NB4 (cell line): ENCODE measurements around the gene IL20.

Experiments used
- DNase-seq: peaks from one replicate; pipeline ENCODE4 v3.0.0; 2010; ENCODE audit warnings: low read depth
- H3K4me3 ChIP-seq: one replicate; pipeline ENCODE4 v1.5.1; 2011; ENCODE audit warnings: mild to moderate bottlenecking, low read depth, low read length, moderate library complexity
- MYC ChIP-seq: IDR thresholded peaks from 2 replicates; pipeline ENCODE4 v1.6.1; 2011; ENCODE audit warnings: low read depth, low read length
- POLR2A ChIP-seq: IDR thresholded peaks from 2 replicates; pipeline ENCODE4 v1.6.1; 2011; ENCODE audit warnings: mild to moderate bottlenecking; ENCODE audit not compliant: insufficient read length; ENCODE audit errors: extremely low read depth
- TF ChIP-seq, protein P1 (sequence below): IDR thresholded peaks from 2 replicates; pipeline ENCODE4 v1.6.1; 2011; ENCODE audit warnings: low read depth, low read length
- TF ChIP-seq, protein P2 (sequence below): IDR thresholded peaks from one replicate; pipeline ENCODE4 v1.5.1; 2012; ENCODE audit warnings: low read depth, low read length

Gene IL20

DNA sequence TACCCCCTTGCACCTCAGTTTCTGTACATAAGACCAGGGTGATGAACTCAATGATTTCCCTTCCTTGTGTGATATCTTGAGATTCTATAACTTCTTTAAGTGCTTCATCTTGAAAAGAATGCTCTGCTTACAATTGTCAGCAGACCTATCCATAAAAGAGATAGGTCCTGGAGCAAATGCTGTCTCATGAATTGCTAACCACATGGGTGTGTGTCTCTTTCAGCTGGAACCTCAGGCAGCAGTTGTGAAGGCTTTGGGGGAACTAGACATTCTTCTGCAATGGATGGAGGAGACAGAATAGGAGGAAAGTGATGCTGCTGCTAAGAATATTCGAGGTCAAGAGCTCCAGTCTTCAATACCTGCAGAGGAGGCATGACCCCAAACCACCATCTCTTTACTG is 2.8 kb downstream of the IL20 start:
- TF ChIP-seq, protein P1, sequence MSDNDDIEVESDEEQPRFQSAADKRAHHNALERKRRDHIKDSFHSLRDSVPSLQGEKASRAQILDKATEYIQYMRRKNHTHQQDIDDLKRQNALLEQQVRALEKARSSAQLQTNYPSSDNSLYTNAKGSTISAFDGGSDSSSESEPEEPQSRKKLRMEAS = no peak
- TF ChIP-seq, protein P2, sequence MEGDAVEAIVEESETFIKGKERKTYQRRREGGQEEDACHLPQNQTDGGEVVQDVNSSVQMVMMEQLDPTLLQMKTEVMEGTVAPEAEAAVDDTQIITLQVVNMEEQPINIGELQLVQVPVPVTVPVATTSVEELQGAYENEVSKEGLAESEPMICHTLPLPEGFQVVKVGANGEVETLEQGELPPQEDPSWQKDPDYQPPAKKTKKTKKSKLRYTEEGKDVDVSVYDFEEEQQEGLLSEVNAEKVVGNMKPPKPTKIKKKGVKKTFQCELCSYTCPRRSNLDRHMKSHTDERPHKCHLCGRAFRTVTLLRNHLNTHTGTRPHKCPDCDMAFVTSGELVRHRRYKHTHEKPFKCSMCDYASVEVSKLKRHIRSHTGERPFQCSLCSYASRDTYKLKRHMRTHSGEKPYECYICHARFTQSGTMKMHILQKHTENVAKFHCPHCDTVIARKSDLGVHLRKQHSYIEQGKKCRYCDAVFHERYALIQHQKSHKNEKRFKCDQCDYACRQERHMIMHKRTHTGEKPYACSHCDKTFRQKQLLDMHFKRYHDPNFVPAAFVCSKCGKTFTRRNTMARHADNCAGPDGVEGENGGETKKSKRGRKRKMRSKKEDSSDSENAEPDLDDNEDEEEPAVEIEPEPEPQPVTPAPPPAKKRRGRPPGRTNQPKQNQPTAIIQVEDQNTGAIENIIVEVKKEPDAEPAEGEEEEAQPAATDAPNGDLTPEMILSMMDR = no peak
- TF ChIP-seq MYC (no peak), POLR2A (no peak)
- no peak for DNase-seq
- no peak overlapping the region for H3K4me3 ChIP-seq

DNA sequence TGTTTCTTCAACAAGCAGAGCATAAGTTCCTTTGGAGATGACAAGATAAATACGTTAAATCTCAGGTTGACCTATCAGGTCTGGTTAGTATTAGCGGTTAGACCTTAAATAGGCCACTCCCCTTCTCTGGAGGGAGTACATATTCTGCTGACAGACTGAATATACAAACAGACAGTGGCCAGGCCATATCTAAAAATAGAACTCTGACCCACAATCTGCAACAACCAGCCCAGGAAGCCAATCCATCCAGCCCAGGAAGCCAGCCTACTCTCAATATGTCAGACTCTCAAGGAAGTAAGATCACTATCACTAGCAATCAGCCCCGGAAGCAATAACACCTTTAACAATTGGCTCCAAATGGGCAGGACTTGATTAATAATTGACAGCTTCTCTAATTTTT is 6.7 kb downstream of the IL20 start:
- no peak overlapping the region for H3K4me3 ChIP-seq
- TF ChIP-seq, protein P1 = no peak
- TF ChIP-seq, protein P2 = no peak
- no peak for TF ChIP-seq POLR2A
- no peak for TF ChIP-seq MYC
- no peak for DNase-seq

DNA sequence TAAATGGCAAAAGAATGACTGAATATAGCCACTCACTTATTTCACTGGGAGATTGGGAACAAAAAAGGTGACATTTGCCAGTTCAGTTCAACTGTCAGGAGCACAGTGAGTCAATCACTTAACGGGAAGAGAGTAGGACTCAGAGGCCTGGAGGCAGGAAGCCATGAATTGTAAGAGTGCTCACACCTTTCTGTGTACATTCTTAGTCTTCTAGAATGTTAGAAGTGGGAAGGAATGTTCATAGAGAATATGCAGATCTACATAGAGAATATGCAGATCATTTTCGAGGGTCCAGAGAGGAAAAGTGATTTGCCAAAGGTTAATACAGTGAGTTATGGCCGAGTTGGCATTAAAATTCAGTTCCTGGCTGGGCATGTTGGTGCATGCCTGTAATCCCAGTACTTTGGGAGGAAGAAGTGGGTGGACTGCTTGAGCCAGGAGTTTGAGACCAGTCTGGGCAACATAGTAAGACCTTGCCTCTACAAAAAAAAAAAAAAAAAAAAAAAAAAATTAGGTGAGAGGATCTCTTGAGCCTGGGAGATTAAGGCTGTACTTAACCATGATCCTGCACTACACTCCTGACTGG is 8.3 kb downstream of the IL20 start:
- no peak overlapping the region for H3K4me3 ChIP-seq
- DNase-seq = no peak
- TF ChIP-seq POLR2A = no peak
- TF ChIP-seq, protein P1 = no peak
- no peak for TF ChIP-seq MYC
- TF ChIP-seq, protein P2 = no peak

DNA sequence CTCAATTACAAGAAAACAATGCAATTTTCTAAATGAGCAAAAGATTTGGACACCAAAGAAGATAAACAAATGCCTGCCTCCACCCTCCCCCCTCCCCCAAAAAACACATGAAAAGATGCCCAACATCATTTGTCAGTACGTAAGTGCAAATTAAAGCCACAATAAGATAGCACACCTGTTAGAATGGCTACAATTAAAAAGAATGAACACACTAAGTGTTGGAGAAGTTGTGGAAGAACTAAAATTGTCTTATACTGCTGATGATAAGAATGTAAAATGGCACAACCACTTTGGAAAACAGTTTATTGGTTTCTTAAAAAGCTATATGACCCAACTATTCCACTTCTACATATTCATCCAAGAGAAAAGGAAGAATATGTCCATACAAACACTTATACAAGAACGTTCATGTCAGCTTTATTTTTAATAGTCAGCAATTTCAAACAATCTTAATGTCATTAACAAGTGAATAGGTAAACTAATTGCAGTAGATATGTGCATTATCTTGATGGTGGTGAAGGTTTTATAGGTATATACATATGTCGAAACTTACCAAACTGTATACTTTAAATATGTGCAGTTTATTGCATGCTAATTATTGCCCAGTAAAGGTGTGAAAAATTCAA is 10.4 kb downstream of the IL20 start:
- no peak for TF ChIP-seq POLR2A
- TF ChIP-seq, protein P2 = no peak
- TF ChIP-seq, protein P1 = no peak
- no peak for TF ChIP-seq MYC
- no peak overlapping the region for H3K4me3 ChIP-seq
- no peak for DNase-seq

DNA sequence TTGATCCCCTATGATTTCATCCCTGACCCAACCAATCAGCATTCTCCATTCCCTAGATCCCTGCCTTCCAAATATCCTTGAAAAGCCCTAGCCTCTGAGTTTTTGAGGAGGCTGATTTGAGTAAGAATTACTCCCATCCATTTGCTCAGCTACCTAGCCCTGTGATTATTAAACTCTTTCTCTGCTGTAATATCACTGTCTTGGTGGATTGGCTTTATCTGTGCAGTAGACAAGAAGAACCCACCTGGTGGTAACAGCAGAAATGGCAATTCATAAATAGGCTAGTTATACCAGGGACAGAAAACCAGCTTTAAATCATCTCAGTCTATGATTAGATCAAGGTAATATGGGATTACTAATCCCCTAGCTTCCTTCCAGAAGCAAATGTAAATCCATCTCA is 13.0 kb downstream of the IL20 start:
- peak; percentile 8 for DNase-seq
- H3K4me3 ChIP-seq = no peak overlapping the region
- TF ChIP-seq, protein P1 = no peak
- TF ChIP-seq, protein P2 = peak; percentile 30
- no peak for TF ChIP-seq POLR2A
